ENCODE results near the gene INPP4B. TPM values are rescaled to one million over a fixed set of nuclear protein-coding genes. Genes with fewer than 3 reads are reported as not detected.

INPP4B gene
- total RNA-seq, 1 donor from 2014 or later, result 4.9 TPM

GRCh38 chr4:142631836-142632235, 214.3 kb downstream of the INPP4B start:
- no peak overlapping the region for H3K27ac Mint-ChIP-seq (ENCODE audit: unreplicated experiment)
- no peaks in the 10 kb centered on the region for H3K27me3 Mint-ChIP-seq (ENCODE audit: unreplicated experiment)
- no peaks in the 10 kb centered on the region for H3K9me3 Mint-ChIP-seq (ENCODE audit: unreplicated experiment)
- no peaks in the 10 kb centered on the region for H3K4me1 Mint-ChIP-seq (ENCODE audit: unreplicated experiment)
- no peak for DNase-seq (ENCODE audit: low spot score)
- TF ChIP-seq CTCF (IDR thresholded peaks at IDR 0.05; ENCODE audit: unreplicated experiment), result no peak
- H3K36me3 Mint-ChIP-seq (ENCODE audit: low read depth, unreplicated experiment), result no peaks in the 10 kb centered on the region
- H3K4me3 Mint-ChIP-seq (ENCODE audit: unreplicated experiment), result no peak overlapping the region

- H3K27me3 Mint-ChIP-seq (ENCODE audit: unreplicated experiment), result no peaks in the 10 kb centered on the region
Measured at GRCh38 chr4:142615324-142615665, 230.8 kb downstream of the INPP4B start.

GRCh38 chr4:142614621-142615323, 231.3 kb downstream of the INPP4B start:
- H3K36me3 Mint-ChIP-seq (ENCODE audit: low read depth, unreplicated experiment), result no peaks in the 10 kb centered on the region
- H3K27ac Mint-ChIP-seq (ENCODE audit: unreplicated experiment), result no peak overlapping the region
- no peaks in the 10 kb centered on the region for H3K27me3 Mint-ChIP-seq (ENCODE audit: unreplicated experiment)
- no peaks in the 10 kb centered on the region for H3K9me3 Mint-ChIP-seq (ENCODE audit: unreplicated experiment)
- DNase-seq (ENCODE audit: low spot score), result no peak
- no peak overlapping the region for H3K4me3 Mint-ChIP-seq (ENCODE audit: unreplicated experiment)
- no peak for TF ChIP-seq CTCF (IDR thresholded peaks at IDR 0.05; ENCODE audit: unreplicated experiment)
- H3K4me1 Mint-ChIP-seq (ENCODE audit: unreplicated experiment), result no peaks in the 10 kb centered on the region

More at GRCh38 chr4:142615324-142615665, 230.8 kb downstream of the INPP4B start:
- Mint-ChIP-seq H3K9me3 (ENCODE audit: unreplicated experiment) (no peaks in the 10 kb centered on the region), H3K36me3 (ENCODE audit: low read depth, unreplicated experiment) (no peaks in the 10 kb centered on the region), H3K4me3 (ENCODE audit: unreplicated experiment) (no peak overlapping the region), H3K27ac (ENCODE audit: unreplicated experiment) (no peak overlapping the region), H3K4me1 (ENCODE audit: unreplicated experiment) (no peaks in the 10 kb centered on the region)
- no peak for DNase-seq (ENCODE audit: low spot score)
- TF ChIP-seq CTCF (IDR thresholded peaks at IDR 0.05; ENCODE audit: unreplicated experiment), result no peak

GRCh38 chr4:142607976-142608375, 238.1 kb downstream of the INPP4B start:
- no peaks in the 10 kb centered on the region for H3K36me3 Mint-ChIP-seq (ENCODE audit: low read depth, unreplicated experiment)
- no peaks in the 10 kb centered on the region for H3K27me3 Mint-ChIP-seq (ENCODE audit: unreplicated experiment)
- H3K27ac Mint-ChIP-seq (ENCODE audit: unreplicated experiment), result no peak overlapping the region
- no peak for TF ChIP-seq CTCF (IDR thresholded peaks at IDR 0.05; ENCODE audit: unreplicated experiment)
- no peak for DNase-seq (ENCODE audit: low spot score)
- H3K9me3 Mint-ChIP-seq (ENCODE audit: unreplicated experiment), result no peaks in the 10 kb centered on the region
- no peak overlapping the region for H3K4me3 Mint-ChIP-seq (ENCODE audit: unreplicated experiment)
- no peaks in the 10 kb centered on the region for H3K4me1 Mint-ChIP-seq (ENCODE audit: unreplicated experiment)

- no peaks in the 10 kb centered on the region for H3K36me3 Mint-ChIP-seq (ENCODE audit: low read depth, unreplicated experiment)
- H3K27ac Mint-ChIP-seq (ENCODE audit: unreplicated experiment), result no peak overlapping the region
Measured at GRCh38 chr4:142600952-142601351, 245.1 kb downstream of the INPP4B start.

More at GRCh38 chr4:142600952-142601351, 245.1 kb downstream of the INPP4B start:
- H3K4me3 Mint-ChIP-seq (ENCODE audit: unreplicated experiment), result no peak overlapping the region
- H3K4me1 Mint-ChIP-seq (ENCODE audit: unreplicated experiment), result no peaks in the 10 kb centered on the region
- no peak for TF ChIP-seq CTCF (IDR thresholded peaks at IDR 0.05; ENCODE audit: unreplicated experiment)
- no peak for DNase-seq (ENCODE audit: low spot score)
- no peaks in the 10 kb centered on the region for H3K9me3 Mint-ChIP-seq (ENCODE audit: unreplicated experiment)
- H3K27me3 Mint-ChIP-seq (ENCODE audit: unreplicated experiment), result peaks cover 4% of the 10 kb centered on the region

Measured in endothelial cell (in vitro differentiated cells).